Retina (tissue), 1 donor: ENCODE results near the gene CKS1B.

ENCODE experiments used
- DNase-seq: peaks from one replicate; pipeline ENCODE4 v3.0.0-alpha.2; 2016

Gene CKS1B

DNA sequence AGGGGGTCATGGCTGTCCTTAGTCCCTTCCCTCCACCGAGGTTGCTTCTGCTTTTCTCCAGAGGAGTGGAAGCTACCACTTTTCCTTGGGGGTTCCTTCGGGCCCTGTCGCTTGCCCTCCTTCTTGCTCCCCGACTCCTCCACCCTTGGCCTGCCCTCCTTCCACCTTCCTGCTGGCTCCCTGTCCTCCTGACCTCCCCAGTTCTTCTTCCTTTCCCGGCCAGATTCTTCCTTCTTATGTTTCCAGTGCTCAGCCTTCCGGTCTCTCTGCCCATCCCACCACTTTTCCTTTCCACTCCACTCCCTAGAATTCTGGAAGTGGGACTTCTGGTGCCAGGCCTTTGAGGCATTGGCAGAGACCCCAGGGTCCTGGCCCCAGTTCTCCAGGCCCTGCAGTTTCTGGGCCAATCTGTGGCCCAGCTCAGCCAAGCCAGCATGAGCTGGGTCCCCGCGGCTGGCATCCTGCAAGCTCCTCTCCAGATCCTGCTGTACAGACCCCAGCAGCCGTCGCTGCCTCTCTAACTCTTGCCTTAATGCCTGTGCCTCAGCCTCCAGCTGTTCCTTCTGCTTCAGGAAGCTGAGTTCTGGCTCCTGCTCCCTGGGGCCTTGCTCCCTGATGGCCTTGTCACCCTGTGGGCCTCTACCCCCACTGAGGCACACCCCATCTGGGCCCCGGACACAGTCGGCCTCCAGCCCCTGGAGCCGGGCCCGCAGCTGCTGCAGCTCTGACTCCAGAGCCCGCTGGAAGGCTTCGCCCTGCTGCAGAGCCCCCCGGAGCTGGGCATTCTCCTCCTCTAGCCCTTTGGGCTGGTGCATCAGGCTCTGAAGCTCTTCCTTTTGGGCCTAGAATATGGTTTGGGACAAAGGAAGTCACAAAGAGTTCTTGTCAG, 28.3 kb upstream of the CKS1B start:
- no peak for DNase-seq

- no peak for DNase-seq
These were observed 26.4 kb upstream of the CKS1B start for GRCh38 chr1:154948079-154948478.

DNA sequence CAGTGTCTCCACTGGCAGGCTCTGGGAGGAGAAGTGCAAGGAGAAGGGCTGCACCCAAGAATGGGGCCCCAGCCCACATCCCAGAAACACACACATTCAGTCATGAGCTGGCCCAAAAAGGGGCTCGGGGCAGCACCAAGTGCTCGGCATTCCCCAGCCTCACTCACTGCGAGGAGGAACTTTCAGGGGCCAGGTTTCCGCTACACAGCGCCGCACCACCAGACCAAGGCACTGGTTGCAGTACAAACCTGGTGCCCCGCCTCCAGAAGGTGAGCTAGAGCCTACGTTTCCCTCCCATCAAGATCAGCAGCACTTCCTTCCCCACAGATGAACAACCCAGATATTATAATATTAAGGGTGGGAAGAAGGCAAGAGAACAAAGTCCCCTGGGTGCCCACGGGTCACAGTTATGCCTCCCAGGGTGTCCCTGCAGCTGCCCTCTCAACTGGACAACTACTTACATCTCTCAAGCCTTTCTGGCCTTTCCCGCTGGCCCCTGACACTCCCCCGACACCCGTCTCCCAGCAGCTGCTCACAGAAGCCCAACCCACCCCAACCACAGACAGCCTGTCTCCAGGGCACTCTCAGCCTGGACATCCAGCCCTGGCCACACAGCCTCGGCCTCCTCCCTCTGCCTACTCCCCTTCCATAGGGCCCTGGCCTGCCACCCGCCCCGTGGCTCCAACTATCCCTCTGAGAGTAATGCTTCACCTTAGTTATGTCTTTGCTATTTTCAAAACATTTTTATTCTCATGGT, 22.4 kb upstream of the CKS1B start:
- DNase-seq, result no peak

- no peak for DNase-seq
These were observed 21.8 kb upstream of the CKS1B start for GRCh38 chr1:154952664-154953063.

DNA sequence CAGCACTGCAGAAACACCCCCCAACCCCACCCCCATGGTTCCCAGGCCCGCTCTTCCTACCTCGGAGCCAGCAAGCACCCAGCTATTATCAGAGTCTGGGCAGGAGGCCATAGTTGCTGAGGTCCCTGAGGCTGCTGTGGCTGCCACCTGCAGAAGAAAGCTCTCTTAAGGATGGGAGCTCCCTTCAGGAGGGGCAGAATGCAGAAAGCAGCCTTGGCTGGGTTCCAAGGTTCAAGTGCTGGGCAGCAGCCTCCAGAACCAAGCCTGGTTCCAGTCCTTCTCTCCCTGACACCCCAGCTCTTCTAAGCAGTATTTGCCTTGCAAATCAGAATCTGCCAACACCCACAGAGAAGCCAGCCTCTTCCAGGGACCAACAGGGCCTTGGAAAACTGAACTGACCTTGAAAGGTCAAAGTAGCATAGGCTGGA, 20.9 kb upstream of the CKS1B start:
- no peak for DNase-seq

DNA sequence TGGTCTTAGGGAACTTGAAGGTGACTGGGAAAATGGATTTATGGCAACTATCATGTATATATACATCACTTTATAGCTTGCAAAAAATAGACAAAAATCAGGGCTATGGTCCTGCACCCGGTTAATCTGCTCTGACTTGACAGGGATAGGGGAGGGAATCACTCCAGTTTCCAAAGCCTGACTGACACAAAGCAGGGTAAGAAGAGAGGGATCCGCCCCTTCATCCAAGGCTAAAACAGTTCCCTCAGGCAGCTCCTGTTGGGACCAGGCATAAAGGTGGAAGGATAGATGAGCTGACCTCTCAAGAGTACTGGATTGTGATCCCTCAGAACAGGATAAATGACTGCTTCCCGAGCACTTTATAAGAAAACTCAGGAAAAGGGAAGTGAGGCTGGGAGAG, 19.9 kb upstream of the CKS1B start:
- no peak for DNase-seq

- peak; percentile 76 for DNase-seq
These were observed 19.3 kb upstream of the CKS1B start for GRCh38 chr1:154955039-154955717.

- DNase-seq, result peak; percentile 95
These were observed 18.6 kb upstream of the CKS1B start, which contains the start of gene PBXIP1 for GRCh38 chr1:154955718-154956543. Gene PBXIP1 (minus strand): TSS chr1:154956099. CDS start chr1:154953721, 2,378 bp downstream.

DNA sequence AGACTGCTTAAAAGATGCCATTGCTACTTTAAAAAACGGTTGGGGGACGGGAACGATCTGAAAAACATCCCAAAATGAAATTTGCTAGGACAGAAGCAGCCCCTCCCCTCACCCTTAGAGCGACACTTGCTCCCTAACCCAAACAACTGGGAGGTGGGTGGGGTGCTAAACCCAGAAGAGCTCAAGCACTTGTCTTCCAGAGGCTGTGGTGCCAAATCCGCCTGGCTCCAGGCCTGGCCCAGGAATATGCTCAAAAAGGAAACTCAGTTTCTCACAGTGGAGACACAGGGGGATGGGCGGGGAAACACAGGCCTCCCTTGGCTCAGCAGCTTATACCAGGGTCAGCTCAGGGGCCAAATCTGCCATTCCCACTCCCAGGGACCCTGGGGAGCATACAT, 17.9 kb upstream of the CKS1B start:
- no peak for DNase-seq

DNA sequence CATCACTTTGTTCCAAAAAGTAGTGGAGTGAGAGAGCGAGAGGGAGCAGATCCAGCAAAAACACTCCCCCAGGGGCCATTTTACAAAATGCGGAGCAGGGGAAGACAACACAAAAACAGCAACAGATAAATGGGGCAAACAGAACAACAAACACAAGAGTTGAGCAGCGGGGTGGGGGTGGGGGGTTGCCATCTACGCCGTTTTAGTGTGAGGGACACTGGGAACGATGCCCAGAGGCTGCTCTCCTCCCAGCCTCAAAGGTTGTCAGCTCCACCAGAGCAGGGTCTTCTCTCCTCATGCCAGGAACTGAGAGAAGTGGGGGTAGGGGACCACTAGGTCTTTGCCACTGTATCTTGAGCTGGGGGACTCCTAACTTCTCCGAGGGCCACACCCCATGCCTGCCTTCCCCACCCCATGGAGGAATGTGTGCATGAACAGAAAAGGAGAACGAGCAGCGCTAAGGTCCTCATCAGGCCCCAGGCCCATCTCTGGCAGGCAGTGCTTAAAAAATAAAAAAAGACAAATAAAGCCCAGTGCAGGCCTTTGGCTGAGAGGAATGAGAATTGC, 17.3 kb upstream of the CKS1B start:
- DNase-seq, result no peak

DNA sequence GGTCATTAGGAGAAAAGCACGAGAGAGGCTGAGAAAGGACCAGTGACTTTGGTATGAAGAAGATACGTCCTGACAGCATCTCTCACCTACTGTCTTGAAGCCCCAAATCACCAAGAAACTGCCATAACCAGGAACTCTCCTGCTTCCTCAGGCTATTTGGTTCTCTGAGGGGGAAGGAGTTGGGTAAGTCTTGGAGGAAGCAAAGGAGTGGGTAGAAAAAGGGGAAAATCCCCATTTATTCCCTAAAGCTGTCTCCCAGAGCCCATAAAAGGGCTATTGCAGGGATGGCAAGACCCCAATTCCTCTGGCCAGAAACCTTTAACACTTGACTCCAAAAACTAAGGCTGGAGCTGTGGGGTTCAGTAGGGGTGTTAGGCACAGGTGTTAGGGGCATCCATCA, 16.4 kb upstream of the CKS1B start:
- DNase-seq, result no peak

DNA sequence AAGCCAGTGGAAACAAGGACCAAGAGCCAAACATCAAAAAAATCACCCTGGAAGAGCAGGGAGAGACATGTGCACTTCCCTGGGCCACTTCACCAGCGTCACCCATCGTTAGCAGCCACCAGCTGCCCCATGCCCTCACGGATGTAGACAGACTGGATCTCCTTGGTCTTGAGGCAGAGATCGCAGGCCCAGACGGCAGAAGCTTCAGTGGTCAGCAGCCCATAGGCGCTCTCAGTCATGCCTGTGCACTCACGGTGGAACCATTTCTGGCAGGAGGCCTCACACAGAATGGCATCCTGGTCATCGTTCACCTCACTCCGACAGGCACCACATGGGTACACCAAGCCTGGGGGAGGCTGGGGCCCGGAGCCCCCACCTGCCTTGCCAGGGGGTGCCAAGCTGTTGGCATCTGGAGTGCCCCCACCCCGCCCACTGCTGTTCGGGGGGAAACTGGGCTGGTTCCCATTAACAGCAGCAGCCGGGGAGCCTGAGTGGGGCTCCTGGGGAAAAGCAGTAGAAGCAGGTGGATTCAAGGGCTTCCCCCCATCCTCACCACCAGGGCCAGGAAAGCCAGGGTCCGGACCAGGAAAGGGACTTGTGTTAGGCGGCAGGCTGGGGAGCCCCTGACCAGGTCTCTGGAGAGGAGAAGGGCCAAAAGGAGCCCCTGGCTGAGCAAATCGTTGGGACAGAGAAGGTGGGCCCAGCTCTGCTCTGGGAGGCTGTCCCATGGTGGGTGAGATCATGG, 15.6 kb upstream of the CKS1B start:
- DNase-seq, result no peak

- no peak for DNase-seq
These were observed 15.1 kb upstream of the CKS1B start for GRCh38 chr1:154959426-154959780.

DNA sequence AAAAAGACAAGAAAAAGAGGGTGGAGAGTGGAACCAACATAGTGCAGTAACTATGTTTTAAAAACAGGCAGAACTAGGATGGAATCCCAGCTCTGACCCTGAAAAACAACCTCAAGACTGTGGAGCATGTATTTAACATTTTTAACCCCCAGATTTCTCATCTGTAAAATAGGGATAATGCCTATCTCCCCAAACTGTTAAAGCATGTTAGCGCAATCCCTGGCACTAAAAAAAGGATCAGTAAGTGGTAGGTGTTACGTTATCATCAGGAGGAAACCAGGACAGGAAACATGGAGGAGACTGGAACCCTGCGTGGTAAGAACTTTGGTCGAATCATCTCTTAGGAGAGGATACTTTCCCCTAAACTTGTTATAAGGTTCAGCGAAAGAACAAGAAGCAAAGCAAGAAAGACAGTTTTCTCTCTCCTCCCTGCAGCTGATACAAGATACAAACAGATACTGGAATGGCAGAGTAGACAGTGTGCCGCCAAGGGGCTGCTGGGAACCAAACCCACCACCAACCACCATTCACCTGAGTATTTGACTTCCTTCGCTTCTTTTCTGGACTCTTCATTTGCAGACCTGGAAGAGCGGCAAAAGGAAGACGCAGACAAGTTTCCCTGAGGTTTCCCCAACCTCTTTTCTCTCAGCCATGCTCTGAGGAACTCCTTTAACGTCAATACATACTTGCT, 13.9 kb upstream of the CKS1B start:
- no peak for DNase-seq

- DNase-seq, result peak; percentile 94
These were observed 13.0 kb upstream of the CKS1B start, which contains the start of gene PYGO2 for GRCh38 chr1:154961207-154962155. Gene PYGO2 (minus strand): TSS chr1:154961782. CDS start chr1:154961576, 206 bp downstream.

DNA sequence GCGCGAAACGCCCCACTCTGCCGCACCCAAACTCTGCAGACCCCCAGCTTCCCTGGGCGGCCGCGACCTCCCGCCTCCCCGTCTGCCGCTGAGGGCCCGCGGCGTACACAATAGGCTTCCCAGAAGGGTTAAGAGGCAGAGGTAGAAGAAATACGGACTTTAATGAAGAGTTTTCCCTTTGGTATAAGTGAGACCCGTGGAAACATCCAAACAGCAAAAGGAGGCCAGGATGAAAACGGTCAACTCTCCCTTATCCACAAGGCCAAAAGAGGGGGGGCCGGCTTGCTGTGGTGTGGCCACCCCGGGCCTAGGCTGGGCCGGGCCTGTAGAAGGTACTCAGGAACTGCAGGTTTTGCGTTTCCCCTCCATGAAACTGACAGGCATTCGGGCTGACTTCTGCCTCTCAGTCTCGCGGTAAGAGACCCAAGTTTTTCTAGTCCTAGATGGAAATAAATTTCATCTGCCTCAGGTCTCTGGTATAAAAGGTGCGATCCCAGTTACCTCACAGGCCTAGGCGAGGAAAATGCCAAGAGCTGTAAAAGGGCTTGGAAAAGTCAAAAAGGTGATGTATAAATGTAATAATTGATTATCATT, 12.2 kb upstream of the CKS1B start:
- DNase-seq, result no peak

DNA sequence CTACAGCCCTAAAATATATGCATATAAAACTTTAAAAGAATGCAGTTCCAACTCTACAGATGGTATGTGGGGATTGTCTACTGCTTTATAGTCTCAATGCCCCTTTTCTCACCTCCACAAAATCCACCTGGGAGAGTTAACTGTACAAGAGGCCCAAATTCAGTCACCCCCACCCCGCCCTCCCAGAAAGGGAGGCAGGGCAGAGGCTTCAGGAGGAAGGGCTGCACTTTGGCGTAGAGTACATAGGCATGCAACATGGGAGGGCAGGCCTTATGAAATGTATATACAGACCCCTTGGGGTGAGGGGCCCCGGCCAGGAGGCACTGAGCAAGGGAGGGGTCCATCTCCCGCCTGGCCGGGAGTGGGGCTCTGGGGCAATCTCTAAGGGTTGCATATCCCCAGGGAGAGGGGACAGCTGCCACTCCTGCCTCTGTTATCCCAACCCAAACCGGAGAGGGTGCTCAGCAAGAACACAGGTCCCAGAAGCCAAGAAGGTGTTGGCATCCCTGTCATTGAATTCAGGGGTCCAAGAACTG, 11.6 kb upstream of the CKS1B start:
- DNase-seq, result no peak

GRCh38 chr1:154963643-154964042, 10.8 kb upstream of the CKS1B start:
- no peak for DNase-seq

DNA sequence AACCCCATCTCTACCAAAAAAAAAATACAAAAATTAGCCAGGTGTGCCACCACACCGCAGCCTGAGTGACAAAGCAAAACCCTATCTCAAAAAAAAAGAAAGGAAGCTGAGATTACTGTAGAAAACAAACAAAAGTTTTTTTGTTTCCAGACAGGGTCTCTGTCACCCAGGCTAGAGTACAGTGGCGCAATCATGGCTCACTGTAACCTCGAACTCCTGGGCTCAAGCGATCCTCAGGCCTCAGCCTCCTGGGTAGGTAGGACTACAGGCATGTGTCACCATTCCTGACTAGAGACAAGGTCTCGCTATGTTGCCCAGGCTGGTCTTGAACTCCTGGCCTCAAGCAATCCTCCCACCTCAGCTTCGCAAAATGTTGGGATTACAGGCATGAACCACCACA, 10.1 kb upstream of the CKS1B start:
- no peak for DNase-seq
